Measurements from ENCODE around the gene DLG2.

GRCh38 chr11:84024266-84024665, 1602.9 kb downstream of the DLG2 start:
- TF ChIP-seq, protein P1, sequence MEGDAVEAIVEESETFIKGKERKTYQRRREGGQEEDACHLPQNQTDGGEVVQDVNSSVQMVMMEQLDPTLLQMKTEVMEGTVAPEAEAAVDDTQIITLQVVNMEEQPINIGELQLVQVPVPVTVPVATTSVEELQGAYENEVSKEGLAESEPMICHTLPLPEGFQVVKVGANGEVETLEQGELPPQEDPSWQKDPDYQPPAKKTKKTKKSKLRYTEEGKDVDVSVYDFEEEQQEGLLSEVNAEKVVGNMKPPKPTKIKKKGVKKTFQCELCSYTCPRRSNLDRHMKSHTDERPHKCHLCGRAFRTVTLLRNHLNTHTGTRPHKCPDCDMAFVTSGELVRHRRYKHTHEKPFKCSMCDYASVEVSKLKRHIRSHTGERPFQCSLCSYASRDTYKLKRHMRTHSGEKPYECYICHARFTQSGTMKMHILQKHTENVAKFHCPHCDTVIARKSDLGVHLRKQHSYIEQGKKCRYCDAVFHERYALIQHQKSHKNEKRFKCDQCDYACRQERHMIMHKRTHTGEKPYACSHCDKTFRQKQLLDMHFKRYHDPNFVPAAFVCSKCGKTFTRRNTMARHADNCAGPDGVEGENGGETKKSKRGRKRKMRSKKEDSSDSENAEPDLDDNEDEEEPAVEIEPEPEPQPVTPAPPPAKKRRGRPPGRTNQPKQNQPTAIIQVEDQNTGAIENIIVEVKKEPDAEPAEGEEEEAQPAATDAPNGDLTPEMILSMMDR (IDR thresholded peaks at IDR 0.05; ENCODE audit: insufficient read depth, low read depth, low read length): no peak
- no peak for TF ChIP-seq EZH2 (IDR thresholded peaks at IDR 0.05; ENCODE audit: insufficient read depth, low read length)
